Activated CD4-positive, alpha-beta T cell treated with anti-CD3 and anti-CD28 coated beads, Interleukin-2, amount 10 ng/mL, durations not matched to agents 7 days and 5 days (primary cell): ENCODE measurements around the gene NCOA1. TPM values are rescaled to one million over a fixed set of nuclear protein-coding genes. Genes with fewer than 3 reads are reported as not detected.

ENCODE experiments used
- CTCF ChIA-PET: fragments of 350-600 bp; sonication (Branson Sonifier 250); formaldehyde crosslinking; loops from one replicate; lab custom pipeline; 2021; ENCODE audit warnings: antibody characterized with exemption; lab: Charles Lee
- POLR2A ChIA-PET: fragments of 350-600 bp; sonication (Branson Sonifier 250); formaldehyde crosslinking; loops from one replicate; lab custom pipeline; 2021; ENCODE audit warnings: antibody characterized with exemption; lab: Charles Lee
- DNase-seq: peaks from one replicate; pipeline ENCODE4 v3.0.0-alpha.2; 2020
- H3K27ac Mint-ChIP-seq: one replicate; pipeline ENCODE4 v1.8.0; 2021; ENCODE audit warnings: mild to moderate bottlenecking, moderate library complexity, mixed read lengths
- H3K27me3 Mint-ChIP-seq: one replicate; pipeline ENCODE4 v1.8.0; 2021; ENCODE audit warnings: mixed read lengths
- H3K36me3 Mint-ChIP-seq: one replicate; pipeline ENCODE4 v1.8.0; 2021; ENCODE audit warnings: low read depth, mixed read lengths
- H3K4me1 Mint-ChIP-seq: one replicate; pipeline ENCODE4 v1.8.0; 2021; ENCODE audit warnings: mixed read lengths
- H3K4me3 Mint-ChIP-seq: one replicate; pipeline ENCODE4 v1.8.0; 2021; ENCODE audit warnings: mild to moderate bottlenecking, moderate library complexity, mixed read lengths
- H3K9me3 Mint-ChIP-seq: one replicate; pipeline ENCODE4 v1.8.0; 2021; ENCODE audit warnings: mixed read lengths
- total RNA-seq, 2 experiments: library from RNA; stranded (reverse); gene quantifications; one replicate each; pipeline ENCODE4 v1.2.3, GENCODE V29; 2021

Gene NCOA1
- total RNA-seq, 2 experiments from 2014 or later, result 18.4 to 22.8 TPM

GRCh38 chr2:24766609-24767008 lies 275.6 kb downstream of the NCOA1 start:
- Mint-ChIP-seq H3K4me3 (no peak overlapping the region), H3K9me3 (no peaks in the 10 kb centered on the region), H3K27me3 (no peaks in the 10 kb centered on the region), H3K36me3 (peaks cover 15% of the 10 kb centered on the region), H3K4me1 (peaks cover 10% of the 10 kb centered on the region), H3K27ac (no peak overlapping the region)
- no peak for DNase-seq
- POLR2A ChIA-PET, result no interaction called here
- CTCF ChIA-PET, result no interaction called here

- Mint-ChIP-seq H3K9me3 (no peaks in the 10 kb centered on the region), H3K36me3 (peaks cover 15% of the 10 kb centered on the region), H3K27ac (no peak overlapping the region), H3K27me3 (no peaks in the 10 kb centered on the region), H3K4me1 (peaks cover 10% of the 10 kb centered on the region), H3K4me3 (no peak overlapping the region)
- ChIA-PET CTCF (no interaction called here), POLR2A (no interaction called here)
- no peak for DNase-seq
These were observed 277.0 kb downstream of the NCOA1 start for GRCh38 chr2:24768013-24768412.

GRCh38 chr2:24768601-24769000 lies 277.5 kb downstream of the NCOA1 start:
- Mint-ChIP-seq H3K4me3 (no peak overlapping the region), H3K27me3 (no peaks in the 10 kb centered on the region), H3K27ac (no peak overlapping the region), H3K9me3 (no peaks in the 10 kb centered on the region), H3K4me1 (peaks cover 10% of the 10 kb centered on the region), H3K36me3 (peaks cover 15% of the 10 kb centered on the region)
- no peak for DNase-seq
- CTCF ChIA-PET, result no interaction called here
- POLR2A ChIA-PET, result no interaction called here

GRCh38 chr2:24771061-24771460 lies 280.0 kb downstream of the NCOA1 start:
- H3K27ac Mint-ChIP-seq, result no peak overlapping the region
- POLR2A ChIA-PET, result no interaction called here
- H3K4me3 Mint-ChIP-seq, result no peak overlapping the region
- H3K36me3 Mint-ChIP-seq, result peaks cover 9% of the 10 kb centered on the region
- no peak for DNase-seq
- peaks cover 8% of the 10 kb centered on the region for H3K4me1 Mint-ChIP-seq
- no peaks in the 10 kb centered on the region for H3K27me3 Mint-ChIP-seq
- no peaks in the 10 kb centered on the region for H3K9me3 Mint-ChIP-seq
- CTCF ChIA-PET, result interaction anchor here (0.6 kb wide), 1 partner anchor 15 kb away, joined by 3 read pairs; no protein-coding TSS in a partner anchor

DNA sequence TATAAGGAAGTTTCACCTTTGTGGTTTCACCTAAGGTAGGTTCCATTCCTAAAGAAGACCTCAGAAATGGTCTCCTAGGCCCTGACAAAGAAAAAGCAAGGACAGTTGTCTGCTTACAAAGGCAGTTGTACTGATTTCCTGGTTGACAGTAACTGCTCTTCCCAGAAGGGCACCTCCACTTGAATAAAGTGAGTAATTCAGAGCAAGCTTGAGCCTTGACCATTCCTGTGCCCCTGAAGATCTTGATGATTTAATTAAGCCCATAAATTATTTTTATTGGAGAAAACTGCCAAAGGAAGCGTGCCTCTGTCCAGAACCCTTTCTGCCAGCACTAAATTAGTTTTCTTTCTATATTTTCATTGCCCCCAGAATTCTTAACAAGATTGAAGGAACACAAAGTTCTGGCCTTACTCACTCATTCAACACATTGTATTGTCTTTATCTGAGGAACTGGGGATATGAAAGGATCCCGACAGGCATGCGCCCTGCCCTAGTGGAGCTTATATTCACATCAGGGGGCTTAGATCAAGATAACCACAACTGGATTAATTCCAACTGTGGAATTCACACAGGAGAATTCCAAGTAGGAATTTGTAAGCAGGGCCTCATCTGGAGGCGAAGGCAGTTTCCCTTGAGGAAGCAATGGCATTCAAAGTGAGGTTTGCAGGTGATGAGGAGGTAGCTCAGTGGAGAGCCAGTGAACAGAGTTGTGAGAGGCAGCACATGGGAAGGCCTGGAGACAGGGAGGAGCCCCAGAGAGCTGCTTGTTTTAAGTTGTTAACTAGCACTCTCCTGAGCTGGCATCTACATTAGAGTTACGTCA lies 280.9 kb downstream of the NCOA1 start:
- H3K36me3 Mint-ChIP-seq, result peaks cover 8% of the 10 kb centered on the region
- H3K9me3 Mint-ChIP-seq, result no peaks in the 10 kb centered on the region
- H3K4me3 Mint-ChIP-seq, result no peak overlapping the region
- CTCF ChIA-PET, result interaction anchor here (0.5 to 0.6 kb wide), 2 partner anchors 21 to 1973 kb away, joined by 3 read pairs; partner anchors contain the start of genes CENPO and PTRHD1
- no peak for DNase-seq
- POLR2A ChIA-PET, result no interaction called here
- H3K27ac Mint-ChIP-seq, result no peak overlapping the region
- no peaks in the 10 kb centered on the region for H3K4me1 Mint-ChIP-seq
- peaks cover 2% of the 10 kb centered on the region for H3K27me3 Mint-ChIP-seq

DNA sequence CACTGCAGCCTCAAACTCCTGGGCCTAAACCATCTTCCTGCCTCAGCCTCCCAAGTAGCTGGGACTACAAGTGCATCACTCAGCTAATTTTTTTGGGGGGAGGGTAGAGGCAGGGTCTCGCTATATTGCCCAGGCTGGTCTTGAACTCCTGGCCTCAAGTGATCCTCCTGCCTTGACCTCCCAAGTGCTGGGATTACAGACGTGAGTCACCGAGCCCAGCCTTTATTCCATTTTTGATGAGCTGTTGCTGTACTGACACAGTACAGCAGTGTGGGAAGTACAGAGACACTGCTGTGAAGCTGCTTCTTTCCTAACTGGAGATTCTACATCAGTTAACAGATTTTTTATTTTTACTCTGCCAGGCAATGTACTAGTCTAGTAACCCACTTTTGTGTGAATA lies 283.3 kb downstream of the NCOA1 start:
- H3K4me1 Mint-ChIP-seq, result no peaks in the 10 kb centered on the region
- CTCF ChIA-PET, result interaction anchor here (1.8 kb wide), 1 partner anchor 9 kb away, joined by 7 read pairs; no protein-coding TSS in a partner anchor
- no peaks in the 10 kb centered on the region for H3K9me3 Mint-ChIP-seq
- DNase-seq, result no peak
- H3K4me3 Mint-ChIP-seq, result no peak overlapping the region
- peaks cover 8% of the 10 kb centered on the region for H3K27me3 Mint-ChIP-seq
- H3K36me3 Mint-ChIP-seq, result peaks cover 6% of the 10 kb centered on the region
- no peak overlapping the region for H3K27ac Mint-ChIP-seq
- POLR2A ChIA-PET, result no interaction called here

DNA sequence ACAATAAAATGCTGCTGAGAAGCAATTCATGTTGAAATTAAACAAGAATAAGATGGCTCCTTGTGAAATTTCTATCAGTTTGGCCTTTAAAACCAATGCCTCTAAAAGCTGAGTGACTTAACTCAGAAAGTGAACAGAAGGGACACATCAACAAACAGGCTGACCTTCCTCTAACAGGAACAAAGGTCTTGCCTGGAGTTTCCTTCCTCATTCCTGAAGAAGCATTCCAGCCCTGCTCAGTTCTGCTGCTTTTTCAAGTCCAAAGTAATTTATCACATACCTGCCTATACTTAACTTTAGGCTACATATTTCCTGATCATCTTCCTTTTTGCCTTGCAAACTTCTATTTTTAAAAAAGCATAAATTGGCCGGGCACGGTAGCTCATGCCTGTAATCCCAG lies 288.1 kb downstream of the NCOA1 start:
- Mint-ChIP-seq H3K36me3 (no peaks in the 10 kb centered on the region), H3K27me3 (peaks cover 11% of the 10 kb centered on the region), H3K9me3 (peaks cover 4% of the 10 kb centered on the region), H3K4me1 (no peaks in the 10 kb centered on the region), H3K4me3 (no peak overlapping the region), H3K27ac (no peak overlapping the region)
- ChIA-PET CTCF (interaction anchor here (0.5 to 3.5 kb wide), 4 partner anchors 12 to 178 kb away, joined by 3 to 15 read pairs (median 3); partner anchors contain the start of genes CENPO and PTRHD1), POLR2A (no interaction called here)
- DNase-seq, result no peak

GRCh38 chr2:24783641-24784040 lies 292.6 kb downstream of the NCOA1 start:
- Mint-ChIP-seq H3K27ac (no peak overlapping the region), H3K9me3 (peaks cover 4% of the 10 kb centered on the region), H3K4me1 (no peaks in the 10 kb centered on the region), H3K27me3 (peaks cover 3% of the 10 kb centered on the region), H3K4me3 (no peak overlapping the region), H3K36me3 (peaks cover 2% of the 10 kb centered on the region)
- CTCF ChIA-PET, result interaction anchor here (1.4 to 2.0 kb wide), 2 partner anchors 9 to 10 kb away, joined by 4 to 7 read pairs; partner anchors contain the start of genes CENPO and PTRHD1
- POLR2A ChIA-PET, result no interaction called here
- DNase-seq, result no peak

DNA sequence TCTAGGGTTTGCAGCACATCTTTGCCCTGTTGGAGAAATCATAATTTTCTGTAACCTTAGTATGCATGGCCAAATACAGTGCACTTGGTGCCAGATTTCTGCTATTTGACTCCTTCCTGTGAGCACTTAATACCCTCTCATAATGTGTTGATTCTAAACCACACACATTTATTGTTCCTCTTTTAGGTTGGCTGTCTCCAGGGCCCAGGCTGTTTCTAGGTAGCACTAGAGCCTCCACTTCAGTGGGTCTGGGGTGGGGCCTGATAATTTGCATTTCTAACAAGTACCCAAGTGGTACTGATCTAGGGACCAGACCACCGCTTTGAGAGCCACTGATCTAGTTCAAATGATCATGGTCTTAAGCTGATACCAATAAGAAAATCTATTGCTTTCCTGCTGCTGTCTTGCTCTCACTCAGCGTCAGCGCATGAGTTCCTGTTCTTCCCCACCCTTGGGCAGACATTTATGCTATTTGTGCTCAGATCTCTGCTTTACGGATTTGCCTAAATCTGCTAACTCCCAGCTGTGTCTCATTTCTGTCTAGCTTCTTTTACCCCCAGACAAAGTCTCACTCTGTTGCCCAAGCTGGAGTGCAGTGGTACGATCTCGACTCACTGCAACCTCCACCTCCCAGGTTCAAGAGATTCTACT lies 294.7 kb downstream of the NCOA1 start:
- Mint-ChIP-seq H3K4me3 (no peak overlapping the region), H3K27ac (no peak overlapping the region), H3K4me1 (peaks cover 2% of the 10 kb centered on the region), H3K36me3 (peaks cover 10% of the 10 kb centered on the region), H3K9me3 (peaks cover 4% of the 10 kb centered on the region), H3K27me3 (peaks cover under 1% of the 10 kb centered on the region)
- ChIA-PET CTCF (no interaction called here), POLR2A (no interaction called here)
- no peak for DNase-seq

DNA sequence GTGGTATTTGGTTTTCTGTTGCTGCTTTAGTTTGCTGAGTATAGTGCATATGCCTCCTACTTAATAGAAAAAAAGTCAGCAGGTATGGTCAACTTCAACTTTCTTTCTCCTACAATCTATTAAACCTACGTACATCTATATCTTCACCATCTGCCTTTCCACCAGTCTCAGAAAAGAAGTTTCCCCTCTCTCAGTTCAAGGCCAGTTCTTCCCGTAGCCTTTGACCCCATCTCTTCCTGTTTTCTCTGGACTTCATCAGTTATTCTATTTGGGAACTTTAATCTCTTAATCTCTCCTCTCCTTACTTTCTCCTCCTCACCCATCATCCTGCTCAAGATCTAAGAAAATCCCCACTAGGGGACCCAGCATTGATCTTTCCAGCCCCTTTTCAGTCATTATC lies 296.5 kb downstream of the NCOA1 start:
- H3K27me3 Mint-ChIP-seq, result no peaks in the 10 kb centered on the region
- H3K4me3 Mint-ChIP-seq, result no peak overlapping the region
- no peaks in the 10 kb centered on the region for H3K9me3 Mint-ChIP-seq
- no peak overlapping the region for H3K27ac Mint-ChIP-seq
- no peak for DNase-seq
- CTCF ChIA-PET, result no interaction called here
- H3K36me3 Mint-ChIP-seq, result peaks cover 10% of the 10 kb centered on the region
- H3K4me1 Mint-ChIP-seq, result peaks cover 7% of the 10 kb centered on the region
- POLR2A ChIA-PET, result no interaction called here

GRCh38 chr2:24788816-24789215 lies 297.8 kb downstream of the NCOA1 start:
- no peaks in the 10 kb centered on the region for H3K27me3 Mint-ChIP-seq
- H3K36me3 Mint-ChIP-seq, result peaks cover 10% of the 10 kb centered on the region
- no peaks in the 10 kb centered on the region for H3K9me3 Mint-ChIP-seq
- peaks cover 11% of the 10 kb centered on the region for H3K4me1 Mint-ChIP-seq
- POLR2A ChIA-PET, result no interaction called here
- DNase-seq, result no peak
- CTCF ChIA-PET, result interaction anchor here (0.6 kb wide), 1 partner anchor 40 kb away, joined by 4 read pairs; no protein-coding TSS in a partner anchor
- no peak overlapping the region for H3K4me3 Mint-ChIP-seq
- H3K27ac Mint-ChIP-seq, result no peak overlapping the region

DNA sequence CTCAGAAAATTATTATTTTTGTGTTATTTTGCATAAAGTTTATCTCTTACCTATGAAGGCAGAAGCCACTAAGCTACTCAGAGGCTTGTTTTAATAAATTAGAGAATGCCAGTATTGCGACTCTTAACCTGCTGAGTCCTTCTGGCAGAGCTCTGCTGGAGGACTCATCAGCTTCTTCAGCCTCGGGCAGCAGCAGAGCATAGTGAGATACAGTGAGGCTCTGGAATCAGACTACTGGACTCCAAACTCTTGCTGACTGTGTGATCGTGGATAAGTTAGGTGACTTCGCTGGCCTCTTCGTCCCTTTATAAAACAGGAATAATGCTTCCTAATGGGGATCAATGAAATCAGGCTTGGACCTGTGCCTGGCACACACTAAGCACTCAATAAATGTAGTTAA lies 300.4 kb downstream of the NCOA1 start:
- ChIA-PET CTCF (interaction anchor here (0.6 to 1.9 kb wide), 3 partner anchors 36 to 1436 kb away, joined by 3 to 6 read pairs (median 6); no protein-coding TSS in a partner anchor), POLR2A (no interaction called here)
- H3K4me3 Mint-ChIP-seq, result no peak overlapping the region
- DNase-seq, result no peak
- H3K9me3 Mint-ChIP-seq, result no peaks in the 10 kb centered on the region
- no peak overlapping the region for H3K27ac Mint-ChIP-seq
- H3K27me3 Mint-ChIP-seq, result no peaks in the 10 kb centered on the region
- peaks cover 30% of the 10 kb centered on the region for H3K4me1 Mint-ChIP-seq
- H3K36me3 Mint-ChIP-seq, result peaks cover 33% of the 10 kb centered on the region

DNA sequence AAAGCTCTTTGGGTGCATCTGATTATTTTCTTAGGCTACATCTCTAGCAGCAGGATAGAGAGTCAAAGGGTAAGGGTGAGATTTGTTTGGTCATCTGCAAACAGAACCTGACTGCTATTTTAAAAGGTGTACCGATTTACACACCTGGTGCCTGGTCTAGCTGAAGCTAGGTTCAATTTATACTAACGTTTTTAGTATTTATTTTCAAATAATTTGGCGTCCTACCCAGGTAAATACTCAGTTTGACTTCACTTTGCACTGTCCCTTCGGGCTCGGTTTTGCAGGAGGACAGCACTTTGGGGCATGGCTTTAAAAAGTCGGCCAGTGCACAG lies 301.5 kb downstream of the NCOA1 start:
- peak overlapping the region; percentile 87 for H3K4me3 Mint-ChIP-seq
- H3K36me3 Mint-ChIP-seq, result peaks cover 44% of the 10 kb centered on the region
- H3K4me1 Mint-ChIP-seq, result peaks cover 40% of the 10 kb centered on the region
- CTCF ChIA-PET, result interaction anchor here (0.6 to 2.0 kb wide), 8 partner anchors 9 to 383 kb away, joined by 3 to 15 read pairs (median 4); no protein-coding TSS in a partner anchor
- DNase-seq, result no peak
- H3K27me3 Mint-ChIP-seq, result no peaks in the 10 kb centered on the region
- H3K27ac Mint-ChIP-seq, result peak overlapping the region; percentile 100
- peaks cover 3% of the 10 kb centered on the region for H3K9me3 Mint-ChIP-seq
- POLR2A ChIA-PET, result no interaction called here
